Ishikawa (cell line): Measurements from ENCODE around the gene WDR5B.

Experiments
- CEBPB ChIP-seq: IDR thresholded peaks from 2 replicates; pipeline ENCODE4 v1.6.1; 2012
- EGR1 ChIP-seq: IDR thresholded peaks from 2 replicates; pipeline ENCODE4 v1.6.1; 2012
- EP300 ChIP-seq: IDR thresholded peaks from 2 replicates; pipeline ENCODE4 v1.6.1; 2012; ENCODE audit warnings: borderline replicate concordance
- FOXM1 ChIP-seq: IDR thresholded peaks from 2 replicates; pipeline ENCODE4 v1.6.1; 2012; ENCODE audit warnings: low read depth, borderline replicate concordance
- MAX ChIP-seq: IDR thresholded peaks from 2 replicates; pipeline ENCODE4 v1.6.1; 2012
- NFIC ChIP-seq: IDR thresholded peaks from 2 replicates; pipeline ENCODE4 v1.6.1; 2012
- RAD21 ChIP-seq: IDR thresholded peaks from 2 replicates; pipeline ENCODE4 v1.6.1; 2012; ENCODE audit warnings: low read depth
- REST ChIP-seq: IDR thresholded peaks from 2 replicates; pipeline ENCODE4 v1.6.1; 2012; ENCODE audit warnings: low read depth, mild to moderate bottlenecking
- TAF1 ChIP-seq: IDR thresholded peaks from 2 replicates; pipeline ENCODE4 v1.6.1; 2012; ENCODE audit warnings: low read depth, mild to moderate bottlenecking
- TEAD4 ChIP-seq: IDR thresholded peaks from 2 replicates; pipeline ENCODE4 v1.6.1; 2012
- USF1 ChIP-seq: IDR thresholded peaks from 2 replicates; pipeline ENCODE4 v1.6.1; 2012
- YY1 ChIP-seq: IDR thresholded peaks from 2 replicates; pipeline ENCODE4 v1.6.1; 2012; ENCODE audit warnings: low read depth
- ZBTB7A ChIP-seq: IDR thresholded peaks from 2 replicates; pipeline ENCODE4 v1.6.1; 2012; ENCODE audit warnings: low read depth

- no peak for TF ChIP-seq REST
- no peak for TF ChIP-seq RAD21
- no peak for TF ChIP-seq FOXM1
- TF ChIP-seq CEBPB, result no peak
- TF ChIP-seq EP300, result no peak
- no peak for TF ChIP-seq MAX
- TF ChIP-seq TAF1, result no peak
- TF ChIP-seq TEAD4, result no peak
- TF ChIP-seq USF1, result no peak
- TF ChIP-seq EGR1, result no peak
- TF ChIP-seq ZBTB7A, result no peak
- TF ChIP-seq NFIC, result no peak
- TF ChIP-seq YY1, result no peak
Measured at GRCh38 chr3:122397201-122397600, 18.7 kb downstream of the WDR5B start.
